ENCODE data around the gene ANK2. TPM values are rescaled to one million over a fixed set of nuclear protein-coding genes. Genes with fewer than 3 reads are reported as not detected.

The ANK2 gene
- total RNA-seq, 1 donor from 2014 or later, result 77.8 TPM

DNA sequence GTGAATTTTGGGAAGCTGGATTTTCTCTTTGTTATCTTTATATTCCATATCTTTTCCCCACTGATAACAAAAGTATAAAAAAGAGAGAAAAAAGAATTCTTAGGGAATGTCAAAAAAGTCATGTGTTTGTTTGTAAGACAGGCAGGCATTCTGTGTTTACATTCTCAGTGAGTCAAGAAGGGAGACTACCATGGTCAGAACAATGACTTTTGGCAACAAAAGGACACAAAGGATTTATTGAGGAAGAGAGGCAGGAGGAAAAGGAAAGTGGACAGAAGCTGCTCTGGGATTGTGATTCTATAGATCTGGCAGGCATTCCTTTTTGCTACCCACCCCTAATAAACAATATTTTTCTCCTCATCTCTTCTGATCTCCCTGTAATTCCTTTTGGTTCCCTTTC lies 5.9 kb upstream of the ANK2 start:
- H3K9me3 Mint-ChIP-seq (ENCODE audit: unreplicated experiment), result peaks cover 6% of the 10 kb centered on the region
- peaks cover 3% of the 10 kb centered on the region for H3K9me3 ChIP-seq (ENCODE audit: insufficient read depth, low read depth, low read length)
- no peaks in the 10 kb centered on the region for H3K27me3 ChIP-seq (ENCODE audit: insufficient read depth, low read length)
- no peak for TF ChIP-seq EZH2 (IDR thresholded peaks at IDR 0.05; ENCODE audit: insufficient read depth, low read length)
- TF ChIP-seq, protein P1, sequence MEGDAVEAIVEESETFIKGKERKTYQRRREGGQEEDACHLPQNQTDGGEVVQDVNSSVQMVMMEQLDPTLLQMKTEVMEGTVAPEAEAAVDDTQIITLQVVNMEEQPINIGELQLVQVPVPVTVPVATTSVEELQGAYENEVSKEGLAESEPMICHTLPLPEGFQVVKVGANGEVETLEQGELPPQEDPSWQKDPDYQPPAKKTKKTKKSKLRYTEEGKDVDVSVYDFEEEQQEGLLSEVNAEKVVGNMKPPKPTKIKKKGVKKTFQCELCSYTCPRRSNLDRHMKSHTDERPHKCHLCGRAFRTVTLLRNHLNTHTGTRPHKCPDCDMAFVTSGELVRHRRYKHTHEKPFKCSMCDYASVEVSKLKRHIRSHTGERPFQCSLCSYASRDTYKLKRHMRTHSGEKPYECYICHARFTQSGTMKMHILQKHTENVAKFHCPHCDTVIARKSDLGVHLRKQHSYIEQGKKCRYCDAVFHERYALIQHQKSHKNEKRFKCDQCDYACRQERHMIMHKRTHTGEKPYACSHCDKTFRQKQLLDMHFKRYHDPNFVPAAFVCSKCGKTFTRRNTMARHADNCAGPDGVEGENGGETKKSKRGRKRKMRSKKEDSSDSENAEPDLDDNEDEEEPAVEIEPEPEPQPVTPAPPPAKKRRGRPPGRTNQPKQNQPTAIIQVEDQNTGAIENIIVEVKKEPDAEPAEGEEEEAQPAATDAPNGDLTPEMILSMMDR (IDR thresholded peaks at IDR 0.05; ENCODE audit: insufficient read depth, low read depth, low read length), result no peak
- no peaks in the 10 kb centered on the region for H3K4me1 ChIP-seq (ENCODE audit: insufficient read depth, low read length)
- DNase-seq (ENCODE audit: low read depth) (no peak), FAIRE-seq (no peak)
- no peaks in the 10 kb centered on the region for H3K36me3 ChIP-seq (ENCODE audit: insufficient read depth, low read length)
- no peaks in the 10 kb centered on the region for H3K27me3 Mint-ChIP-seq (ENCODE audit: low read depth, unreplicated experiment)
- no peak overlapping the region for H3K4me3 Mint-ChIP-seq (ENCODE audit: unreplicated experiment)
- no peak overlapping the region for H3K27ac Mint-ChIP-seq (ENCODE audit: unreplicated experiment)
- no peak overlapping the region for H3K4me2 ChIP-seq (ENCODE audit: low read length)
- H3K9ac ChIP-seq (ENCODE audit: low read length), result no peak overlapping the region
- H3K27ac ChIP-seq (ENCODE audit: low read depth, low read length), result no peak overlapping the region
- H3K4me3 ChIP-seq (ENCODE audit: insufficient read depth, low read depth, low read length), result no peak overlapping the region
- H3K79me2 ChIP-seq (ENCODE audit: insufficient read depth, low read length), result no peaks in the 10 kb centered on the region
- no peaks in the 10 kb centered on the region for H4K20me1 ChIP-seq (ENCODE audit: insufficient read depth, low read length)
- no peak overlapping the region for H2AFZ ChIP-seq (ENCODE audit: low read depth, low read length)
- H3K36me3 Mint-ChIP-seq (ENCODE audit: low read depth, unreplicated experiment), result peaks cover 7% of the 10 kb centered on the region
- no peaks in the 10 kb centered on the region for H3K4me1 Mint-ChIP-seq (ENCODE audit: low read depth, unreplicated experiment)

DNA sequence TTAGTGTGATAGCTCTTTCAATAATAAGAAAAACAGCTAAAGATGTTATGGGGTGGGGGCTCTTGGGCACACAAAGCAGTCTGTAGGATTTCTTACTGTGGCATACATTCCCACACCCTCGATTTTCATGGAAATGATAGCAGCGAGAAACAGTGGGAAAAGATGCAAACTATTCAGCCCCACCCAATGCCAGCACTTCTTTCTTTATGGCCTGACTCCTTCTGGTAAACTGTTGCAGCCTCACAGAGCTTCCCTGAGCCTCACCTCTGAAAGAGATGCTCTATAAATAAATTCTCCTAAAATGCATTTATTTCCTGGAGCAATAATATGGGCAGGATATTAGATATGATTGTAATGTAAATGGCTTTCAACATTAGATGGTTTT lies 910 bp downstream of the ANK2 start:
- H3K27ac Mint-ChIP-seq (ENCODE audit: unreplicated experiment), result no peak overlapping the region

DNA sequence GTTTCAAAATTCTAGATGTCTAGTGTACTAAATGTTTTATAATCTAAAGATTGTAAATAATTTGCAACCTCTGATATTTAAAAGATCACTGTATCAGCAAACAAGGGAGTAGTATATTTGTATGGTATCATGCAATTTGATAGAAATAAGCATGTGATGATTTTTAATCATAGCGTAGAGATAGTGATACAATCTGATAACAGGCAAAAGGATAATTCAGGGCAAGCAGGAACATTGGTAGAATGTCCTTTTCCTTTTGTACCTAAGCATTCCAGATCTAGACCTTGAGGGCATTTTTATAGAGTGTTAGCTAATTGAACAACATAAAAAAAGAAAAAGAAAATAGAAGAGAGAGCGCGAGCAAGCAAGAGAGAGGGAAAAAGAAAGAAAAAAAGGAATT lies 1.4 kb downstream of the ANK2 start:
- Histone ChIP-seq H3K4me1 (ENCODE audit: insufficient read depth, low read length) (peaks cover 8% of the 10 kb centered on the region), H3K36me3 (ENCODE audit: insufficient read depth, low read length) (no peaks in the 10 kb centered on the region), H3K4me2 (ENCODE audit: low read length) (no peak overlapping the region), H4K20me1 (ENCODE audit: insufficient read depth, low read length) (no peaks in the 10 kb centered on the region), H3K27ac (ENCODE audit: low read depth, low read length) (no peak overlapping the region), H3K9ac (ENCODE audit: low read length) (no peak overlapping the region), H3K27me3 (ENCODE audit: insufficient read depth, low read length) (no peaks in the 10 kb centered on the region), H3K79me2 (ENCODE audit: insufficient read depth, low read length) (no peaks in the 10 kb centered on the region), H3K4me3 (ENCODE audit: insufficient read depth, low read depth, low read length) (no peak overlapping the region), H2AFZ (ENCODE audit: low read depth, low read length) (no peak overlapping the region), H3K9me3 (ENCODE audit: insufficient read depth, low read depth, low read length) (no peaks in the 10 kb centered on the region)
- FAIRE-seq (no peak), DNase-seq (ENCODE audit: low read depth) (no peak)
- no peaks in the 10 kb centered on the region for H3K27me3 Mint-ChIP-seq (ENCODE audit: low read depth, unreplicated experiment)
- H3K4me3 Mint-ChIP-seq (ENCODE audit: unreplicated experiment), result no peak overlapping the region
- H3K27ac Mint-ChIP-seq (ENCODE audit: unreplicated experiment), result no peak overlapping the region
- peaks cover 4% of the 10 kb centered on the region for H3K36me3 Mint-ChIP-seq (ENCODE audit: low read depth, unreplicated experiment)
- peaks cover 11% of the 10 kb centered on the region for H3K4me1 Mint-ChIP-seq (ENCODE audit: low read depth, unreplicated experiment)
- TF ChIP-seq EZH2 (IDR thresholded peaks at IDR 0.05; ENCODE audit: insufficient read depth, low read length), result no peak
- TF ChIP-seq, protein P1 (IDR thresholded peaks at IDR 0.05; ENCODE audit: insufficient read depth, low read depth, low read length), result no peak
- H3K9me3 Mint-ChIP-seq (ENCODE audit: unreplicated experiment), result no peaks in the 10 kb centered on the region

More for the DNA sequence above, 910 bp downstream of the ANK2 start:
- no peak for TF ChIP-seq EZH2 (IDR thresholded peaks at IDR 0.05; ENCODE audit: insufficient read depth, low read length)
- TF ChIP-seq, protein P1 (IDR thresholded peaks at IDR 0.05; ENCODE audit: insufficient read depth, low read depth, low read length), result no peak
- Histone ChIP-seq H3K4me1 (ENCODE audit: insufficient read depth, low read length) (peaks cover 8% of the 10 kb centered on the region), H3K4me2 (ENCODE audit: low read length) (no peak overlapping the region), H3K9ac (ENCODE audit: low read length) (no peak overlapping the region), H2AFZ (ENCODE audit: low read depth, low read length) (peak overlapping the region; percentile 48), H3K27ac (ENCODE audit: low read depth, low read length) (no peak overlapping the region), H4K20me1 (ENCODE audit: insufficient read depth, low read length) (no peaks in the 10 kb centered on the region), H3K27me3 (ENCODE audit: insufficient read depth, low read length) (no peaks in the 10 kb centered on the region), H3K9me3 (ENCODE audit: insufficient read depth, low read depth, low read length) (no peaks in the 10 kb centered on the region), H3K79me2 (ENCODE audit: insufficient read depth, low read length) (no peaks in the 10 kb centered on the region), H3K4me3 (ENCODE audit: insufficient read depth, low read depth, low read length) (no peak overlapping the region), H3K36me3 (ENCODE audit: insufficient read depth, low read length) (no peaks in the 10 kb centered on the region)
- H3K27me3 Mint-ChIP-seq (ENCODE audit: low read depth, unreplicated experiment), result no peaks in the 10 kb centered on the region
- H3K4me1 Mint-ChIP-seq (ENCODE audit: low read depth, unreplicated experiment), result peaks cover 11% of the 10 kb centered on the region
- FAIRE-seq (no peak), DNase-seq (ENCODE audit: low read depth) (no peak)
- H3K36me3 Mint-ChIP-seq (ENCODE audit: low read depth, unreplicated experiment), result peaks cover 4% of the 10 kb centered on the region
- no peak overlapping the region for H3K4me3 Mint-ChIP-seq (ENCODE audit: unreplicated experiment)
- H3K9me3 Mint-ChIP-seq (ENCODE audit: unreplicated experiment), result no peaks in the 10 kb centered on the region

Measured in astrocyte (in vitro differentiated cells and primary cell).